Keratinocyte (primary cell): ENCODE data around the gene SEZ6. TPM values are rescaled to one million over a fixed set of nuclear protein-coding genes. Genes with fewer than 3 reads are reported as not detected.

ENCODE experiments used
- DNase-seq: peaks from one replicate; pipeline ENCODE4 v3.0.0-alpha.2; 2011; ENCODE audit warnings: low read depth, missing footprints, low spot score
- FAIRE-seq: peaks from 2 replicates; lab custom pipeline; 2011; peaks lifted over from hg19 to GRCh38; lab: Jason Lieb, UNC
- H2AFZ ChIP-seq: 2 replicates; pipeline ENCODE4 v1.6.0; 2012; ENCODE audit warnings: low read length, control low read depth, inconsistent platforms; ENCODE audit not compliant: control insufficient read depth
- H3K27ac ChIP-seq: 2 replicates; pipeline ENCODE4 v1.5.1; 2011; ENCODE audit warnings: low read length; ENCODE audit not compliant: control insufficient read depth, insufficient read depth
- H3K27me3 ChIP-seq: 3 replicates; pipeline ENCODE4 v1.6.0; 2011; ENCODE audit warnings: low read length; ENCODE audit not compliant: control insufficient read depth, insufficient read depth; ENCODE audit errors: extremely low read depth
- H3K36me3 ChIP-seq, 2 experiments: 2 replicates in 1 of 2; 3 replicates in 1 of 2; pipeline ENCODE4 v1.5.1; 2011; ENCODE audit warnings: low read length in 2 of 2, mild to moderate bottlenecking in 1 of 2; ENCODE audit not compliant: control insufficient read depth in 2 of 2, insufficient read depth in 2 of 2; ENCODE audit errors: extremely low read depth in 1 of 2
- H3K4me1 ChIP-seq: 3 replicates; pipeline ENCODE4 v1.5.1; 2011; ENCODE audit warnings: low read length; ENCODE audit not compliant: control insufficient read depth, insufficient read depth; ENCODE audit errors: extremely low read depth
- H3K4me2 ChIP-seq: 3 replicates; pipeline ENCODE4 v1.6.0; 2011; ENCODE audit warnings: low read depth, low read length; ENCODE audit not compliant: control insufficient read depth, insufficient read depth; ENCODE audit errors: extremely low read depth
- H3K4me3 ChIP-seq, 3 experiments: fragments of 200-600 bp in 1 of 3; sonication (generic) in 1 of 3; 2 replicates in 2 of 3; 3 replicates in 1 of 3; pipeline ENCODE4 v1.5.1; 2011 to 2016; ENCODE audit warnings: low read length in 3 of 3, mild to moderate bottlenecking in 3 of 3, control low read depth in 2 of 3, inconsistent platforms in 1 of 3, low read depth in 1 of 3, mixed read lengths in 1 of 3, mixed run types in 1 of 3, moderate library complexity in 1 of 3; ENCODE audit not compliant: control insufficient read depth in 2 of 3, insufficient read depth in 2 of 3; ENCODE audit errors: extremely low read depth in 1 of 3
- H3K79me2 ChIP-seq: 2 replicates; pipeline ENCODE4 v1.6.0; 2012; ENCODE audit warnings: low read length; ENCODE audit not compliant: control insufficient read depth, insufficient read depth
- H3K9ac ChIP-seq: 3 replicates; pipeline ENCODE4 v1.6.0; 2011; ENCODE audit warnings: low read length; ENCODE audit not compliant: control insufficient read depth, insufficient read depth; ENCODE audit errors: extremely low read depth
- H3K9me1 ChIP-seq: 3 replicates; pipeline ENCODE4 v1.6.0; 2011; ENCODE audit warnings: low read length; ENCODE audit not compliant: control insufficient read depth, insufficient read depth; ENCODE audit errors: extremely low read depth
- H3K9me3 ChIP-seq: 2 replicates; pipeline ENCODE4 v1.5.1; 2012; ENCODE audit warnings: low read depth, low read length; ENCODE audit not compliant: control insufficient read depth
- H4K20me1 ChIP-seq: 3 replicates; pipeline ENCODE4 v1.6.0; 2011; ENCODE audit warnings: low read length; ENCODE audit not compliant: control insufficient read depth, insufficient read depth; ENCODE audit errors: extremely low read depth
- CTCF ChIP-seq, 3 experiments: IDR thresholded peaks in 1 of 3; conservative IDR thresholded peaks in 1 of 3; optimal IDR thresholded peaks in 1 of 3; 2 replicates in 2 of 3; 3 replicates in 1 of 3; pipeline versions ENCODE3 to v1.5.1; 2011; ENCODE audit warnings: low read length in 3 of 3, mild to moderate bottlenecking in 3 of 3, moderate library complexity in 2 of 3, control low read depth in 1 of 3, inconsistent platforms in 1 of 3; ENCODE audit not compliant: insufficient read depth in 2 of 3; ENCODE audit errors: extremely low read depth in 1 of 3
- EZH2 ChIP-seq: IDR thresholded peaks from one replicate; pipeline ENCODE4 v1.6.1; 2012; ENCODE audit warnings: inconsistent platforms, mild to moderate bottlenecking, low read length, moderate library complexity
- dilution Hi-C: fragments of 300-500 bp; cut with MboI; formaldehyde crosslinking; loops from one replicate; pipeline ENCODE4 v1.7.0; 2020; ENCODE audit warnings: low sequenced_read_pairs; ENCODE audit not compliant: extremely low pct_ligation_motif_present
- polyA plus RNA-seq, 5 experiments: library from polyadenylated mRNA; depleted of rRNA in 3 of 5; stranded (reverse) in 3 of 5; stranded (forward) in 1 of 5; unstranded in 1 of 5; fragments of >200 nt; gene quantifications; 1 replicate in 1 of 5; 2 replicates in 3 of 5; 3 replicates in 1 of 5; pipeline versions ENCODE4 v1.2.1 to v1.2.3, GENCODE V29; 2011 to 2012; ENCODE audit warnings: missing spikeins in 2 of 5, low read depth in 1 of 5, low replicate concordance in 1 of 5

The SEZ6 gene
- polyA plus RNA-seq, 1 donor (not counting 4 experiments of a cell fraction or from before 2014, with no cell fraction given), result not detected

GRCh38 chr17:28972437-28972836 lies 33.4 kb downstream of the SEZ6 start:
- Histone ChIP-seq H4K20me1 (peaks cover 2% of the 10 kb centered on the region), H3K4me1 (no peaks in the 10 kb centered on the region), H3K36me3 (no peaks in the 10 kb centered on the region), H3K27ac (no peak overlapping the region), H3K9me3 (no peaks in the 10 kb centered on the region), H3K4me2 (no peak overlapping the region), H3K79me2 (no peaks in the 10 kb centered on the region), H3K4me3 (no peak overlapping the region), H2AFZ (no peak overlapping the region), H3K9ac (no peak overlapping the region), H3K9me1 (no peaks in the 10 kb centered on the region), H3K27me3 (peaks cover 70% of the 10 kb centered on the region)
- FAIRE-seq (no peak), DNase-seq (no peak)
- TF ChIP-seq CTCF (optimal IDR thresholded peaks at IDR 0.05 in 1 of 3, IDR thresholded peaks at IDR 0.05 in 1 of 3, conservative IDR thresholded peaks at IDR 0.05 in 1 of 3; ENCODE audit: extremely low read depth in 1 of 3, insufficient read depth in 2 of 3, low read length in 3 of 3) (no peak), EZH2 (no peak)
- dilution Hi-C loops, result no loop called here

GRCh38 chr17:28970879-28971278 lies 35.0 kb downstream of the SEZ6 start:
- H3K27ac ChIP-seq, result no peak overlapping the region
- H4K20me1 ChIP-seq, result peaks cover 2% of the 10 kb centered on the region
- DNase-seq, result no peak
- no peaks in the 10 kb centered on the region for H3K9me3 ChIP-seq
- FAIRE-seq, result no peak
- H3K9ac ChIP-seq, result no peak overlapping the region
- no peak overlapping the region for H3K4me3 ChIP-seq
- H3K36me3 ChIP-seq, result no peaks in the 10 kb centered on the region
- dilution Hi-C loops, result no loop called here
- H2AFZ ChIP-seq, result no peak overlapping the region
- H3K27me3 ChIP-seq, result peaks cover 61% of the 10 kb centered on the region
- H3K4me2 ChIP-seq, result no peak overlapping the region
- H3K4me1 ChIP-seq, result no peaks in the 10 kb centered on the region
- H3K79me2 ChIP-seq, result no peaks in the 10 kb centered on the region
- no peaks in the 10 kb centered on the region for H3K9me1 ChIP-seq
- no peak for TF ChIP-seq CTCF (optimal IDR thresholded peaks at IDR 0.05 in 1 of 3, IDR thresholded peaks at IDR 0.05 in 1 of 3, conservative IDR thresholded peaks at IDR 0.05 in 1 of 3; ENCODE audit: extremely low read depth in 1 of 3, insufficient read depth in 2 of 3, low read length in 3 of 3)
- no peak for TF ChIP-seq EZH2
